Uterus (tissue), 2 donors: ENCODE data around the gene AOAH.

Source experiments
- CTCF ChIP-seq, 4 experiments: fragments of 200-600 bp in 2 of 4; fragments of 450-650 bp in 2 of 4; sonication (generic) in 2 of 4; IDR thresholded peaks; one replicate each; pipeline ENCODE4 v1.5.1; 2016 to 2019; ENCODE audit warnings: antibody characterized with exemption in 4 of 4, mild to moderate bottlenecking in 2 of 4, moderate library complexity in 1 of 4
- POLR2A ChIP-seq, 2 donors: fragments of 450-650 bp; IDR thresholded peaks; one replicate each; pipeline ENCODE4 v1.6.1; 2016; ENCODE audit warnings: antibody characterized with exemption in 2 of 2, mild to moderate bottlenecking in 1 of 2, moderate library complexity in 1 of 2

- TF ChIP-seq CTCF (IDR thresholded peaks at IDR 0.05) (no peak), POLR2A (IDR thresholded peaks at IDR 0.05) (no peak)
These were observed 119.5 kb downstream of the AOAH start for GRCh38 chr7:36604806-36605205.
